GM12872 (cell line): ENCODE measurements around the gene TMUB2.

Source experiments
- CTCF ChIP-seq: IDR thresholded peaks from 3 replicates; pipeline ENCODE4 v1.5.1; 2011; ENCODE audit warnings: low read depth, mild to moderate bottlenecking, low read length, moderate library complexity; ENCODE audit not compliant: insufficient read depth

Gene TMUB2

GRCh38 chr17:44202756-44203155, 16.0 kb downstream of the TMUB2 start:
- no peak for TF ChIP-seq CTCF

- TF ChIP-seq CTCF = peak; percentile 81
Observed at GRCh38 chr17:44203731-44204440, 17.1 kb downstream of the TMUB2 start.

- TF ChIP-seq CTCF = no peak
Observed at GRCh38 chr17:44204441-44204882, 17.7 kb downstream of the TMUB2 start.

- no peak for TF ChIP-seq CTCF
Observed at GRCh38 chr17:44205962-44206824, 19.4 kb downstream of the TMUB2 start.

GRCh38 chr17:44206825-44207155, 20.0 kb downstream of the TMUB2 start:
- TF ChIP-seq CTCF = no peak

- no peak for TF ChIP-seq CTCF
Observed at GRCh38 chr17:44207319-44207718, 20.5 kb downstream of the TMUB2 start.

GRCh38 chr17:44207743-44208142, 21.0 kb downstream of the TMUB2 start:
- TF ChIP-seq CTCF = no peak
